Astrocyte (in vitro differentiated cells and primary cell): ENCODE results near the gene IL17B. TPM values are rescaled to one million over a fixed set of nuclear protein-coding genes. Genes with fewer than 3 reads are reported as not detected.

Source experiments
- DNase-seq: peaks from one replicate; pipeline ENCODE4 v3.0.0-alpha.2; 2010; ENCODE audit warnings: low read depth
- FAIRE-seq: peaks from 2 replicates; lab custom pipeline; 2011; peaks lifted over from hg19 to GRCh38; lab: Jason Lieb, UNC
- H2AFZ ChIP-seq: 2 replicates; pipeline ENCODE4 v1.6.0; 2012; ENCODE audit warnings: low read depth, low read length, inconsistent platforms
- H3K27ac ChIP-seq: 2 replicates; pipeline ENCODE4 v1.5.1; 2011; ENCODE audit warnings: low read depth, low read length, inconsistent platforms
- H3K27me3 ChIP-seq: 2 replicates; pipeline ENCODE4 v1.6.0; 2011; ENCODE audit warnings: low read length, inconsistent platforms; ENCODE audit not compliant: insufficient read depth
- H3K36me3 ChIP-seq: 2 replicates; pipeline ENCODE4 v1.5.1; 2011; ENCODE audit warnings: low read length, inconsistent platforms; ENCODE audit not compliant: insufficient read depth
- H3K4me1 ChIP-seq: 2 replicates; pipeline ENCODE4 v1.5.1; 2011; ENCODE audit warnings: low read length, inconsistent platforms; ENCODE audit not compliant: insufficient read depth
- H3K4me2 ChIP-seq: 2 replicates; pipeline ENCODE4 v1.6.0; 2012; ENCODE audit warnings: low read length, inconsistent platforms
- H3K4me3 ChIP-seq: 2 replicates; pipeline ENCODE4 v1.5.1; 2011; ENCODE audit warnings: low read depth, mild to moderate bottlenecking, low read length, inconsistent platforms; ENCODE audit not compliant: insufficient read depth
- H3K79me2 ChIP-seq: 2 replicates; pipeline ENCODE4 v1.6.0; 2012; ENCODE audit warnings: mild to moderate bottlenecking, low read length, inconsistent platforms; ENCODE audit not compliant: insufficient read depth
- H3K9ac ChIP-seq: 2 replicates; pipeline ENCODE4 v1.6.0; 2012; ENCODE audit warnings: mild to moderate bottlenecking, low read length, inconsistent platforms
- H3K9me3 ChIP-seq: 2 replicates; pipeline ENCODE4 v1.5.1; 2012; ENCODE audit warnings: low read depth, mild to moderate bottlenecking, low read length, inconsistent platforms; ENCODE audit not compliant: insufficient read depth
- H4K20me1 ChIP-seq: 2 replicates; pipeline ENCODE4 v1.6.0; 2012; ENCODE audit warnings: low read length, inconsistent platforms; ENCODE audit not compliant: insufficient read depth
- H3K27ac Mint-ChIP-seq: one replicate; pipeline ENCODE4 v1.8.0; 2021; ENCODE audit warnings: mild to moderate bottlenecking, mixed read lengths; ENCODE audit not compliant: unreplicated experiment
- H3K27me3 Mint-ChIP-seq: one replicate; pipeline ENCODE4 v1.8.0; 2021; ENCODE audit warnings: low read depth, mixed read lengths; ENCODE audit not compliant: unreplicated experiment
- H3K36me3 Mint-ChIP-seq: one replicate; pipeline ENCODE4 v1.8.0; 2021; ENCODE audit warnings: low read depth, mixed read lengths; ENCODE audit not compliant: unreplicated experiment
- H3K4me1 Mint-ChIP-seq: one replicate; pipeline ENCODE4 v1.8.0; 2021; ENCODE audit warnings: low read depth, mixed read lengths; ENCODE audit not compliant: unreplicated experiment
- H3K4me3 Mint-ChIP-seq: one replicate; pipeline ENCODE4 v1.8.0; 2021; ENCODE audit warnings: mild to moderate bottlenecking, moderate library complexity, mixed read lengths; ENCODE audit not compliant: unreplicated experiment
- H3K9me3 Mint-ChIP-seq: one replicate; pipeline ENCODE4 v1.8.0; 2021; ENCODE audit warnings: mild to moderate bottlenecking, mixed read lengths; ENCODE audit not compliant: unreplicated experiment
- CTCF ChIP-seq: IDR thresholded peaks from 2 replicates; pipeline ENCODE4 v1.5.1; 2011; ENCODE audit warnings: low read depth, mild to moderate bottlenecking, inconsistent platforms, low read length, moderate library complexity; ENCODE audit not compliant: insufficient read depth
- EZH2 ChIP-seq: IDR thresholded peaks from 2 replicates; pipeline ENCODE4 v1.6.1; 2012; ENCODE audit warnings: mild to moderate bottlenecking, low read length, inconsistent platforms; ENCODE audit not compliant: insufficient read depth
- total RNA-seq: library from RNA; stranded (reverse); gene quantifications from 2 replicates; pipeline ENCODE4 v1.2.1, GENCODE V29; 2021

Gene IL17B
- total RNA-seq, 1 donor from 2014 or later: 0.54 TPM

- Histone ChIP-seq H3K9me3 (no peaks in the 10 kb centered on the region), H4K20me1 (peaks cover 96% of the 10 kb centered on the region), H3K27ac (no peak overlapping the region), H3K27me3 (no peaks in the 10 kb centered on the region), H3K9ac (no peak overlapping the region), H3K36me3 (peaks cover 3% of the 10 kb centered on the region), H3K4me1 (peaks cover 70% of the 10 kb centered on the region), H3K4me3 (no peak overlapping the region), H2AFZ (no peak overlapping the region), H3K79me2 (peaks cover 100% of the 10 kb centered on the region), H3K4me2 (peak overlapping the region; percentile 37)
- Mint-ChIP-seq H3K9me3 (no peaks in the 10 kb centered on the region), H3K36me3 (peaks cover 11% of the 10 kb centered on the region), H3K27ac (no peak overlapping the region), H3K27me3 (no peaks in the 10 kb centered on the region), H3K4me3 (peak overlapping the region; percentile 54), H3K4me1 (peaks cover 41% of the 10 kb centered on the region)
- TF ChIP-seq EZH2 (no peak), CTCF (no peak)
- DNase-seq: no peak
- no peak for FAIRE-seq
Observed at GRCh38 chr5:149411738-149412519, 32.8 kb upstream of the IL17B start.

- Histone ChIP-seq H3K27me3 (no peaks in the 10 kb centered on the region), H3K4me3 (peak overlapping the region; percentile 89), H3K9me3 (no peaks in the 10 kb centered on the region), H3K27ac (peak overlapping the region; percentile 26), H3K4me1 (peaks cover 66% of the 10 kb centered on the region), H3K4me2 (peak overlapping the region; percentile 96), H2AFZ (no peak overlapping the region), H3K36me3 (peaks cover 3% of the 10 kb centered on the region), H3K79me2 (peaks cover 93% of the 10 kb centered on the region), H4K20me1 (peaks cover 88% of the 10 kb centered on the region), H3K9ac (peak overlapping the region; percentile 55)
- Mint-ChIP-seq H3K27ac (no peak overlapping the region), H3K4me1 (peaks cover 47% of the 10 kb centered on the region), H3K27me3 (no peaks in the 10 kb centered on the region), H3K36me3 (peaks cover 8% of the 10 kb centered on the region), H3K4me3 (no peak overlapping the region), H3K9me3 (no peaks in the 10 kb centered on the region)
- TF ChIP-seq EZH2: no peak
- TF ChIP-seq CTCF: no peak
- DNase-seq: no peak
- FAIRE-seq: no peak
Observed at GRCh38 chr5:149410721-149411432, 31.8 kb upstream of the IL17B start.
